ENCODE results near the gene ABLIM1.

GRCh38 chr10:114500643-114501042 is 157.4 kb downstream of the ABLIM1 start:
- no peak for TF ChIP-seq CTCF (IDR thresholded peaks at IDR 0.05)
- no peak for TF ChIP-seq ETV6 (CRISPR knock-in tag; IDR thresholded peaks at IDR 0.05)
- TF ChIP-seq SP1 (CRISPR knock-in tag; conservative IDR thresholded peaks at IDR 0.05) = no peak
- TF ChIP-seq MAX (CRISPR knock-in tag; IDR thresholded peaks at IDR 0.05) = no peak
- TF ChIP-seq USF1 (CRISPR knock-in tag; IDR thresholded peaks at IDR 0.05) = no peak
- no peak for TF ChIP-seq SMAD3 (CRISPR knock-in tag; IDR thresholded peaks at IDR 0.05; ENCODE audit: borderline replicate concordance)
- no peak for TF ChIP-seq ATF2 (CRISPR knock-in tag; IDR thresholded peaks at IDR 0.05; ENCODE audit: borderline replicate concordance, low read depth)
- no peak for TF ChIP-seq NR3C1 (CRISPR knock-in tag; conservative IDR thresholded peaks at IDR 0.05; ENCODE audit: low read depth)
- no peak for TF ChIP-seq E2F1 (CRISPR knock-in tag; IDR thresholded peaks at IDR 0.05)
- TF ChIP-seq ZBTB21 (CRISPR knock-in tag; IDR thresholded peaks at IDR 0.05; ENCODE audit: borderline replicate concordance) = no peak
